Measurements from ENCODE around the gene TSPOAP1.

DNA sequence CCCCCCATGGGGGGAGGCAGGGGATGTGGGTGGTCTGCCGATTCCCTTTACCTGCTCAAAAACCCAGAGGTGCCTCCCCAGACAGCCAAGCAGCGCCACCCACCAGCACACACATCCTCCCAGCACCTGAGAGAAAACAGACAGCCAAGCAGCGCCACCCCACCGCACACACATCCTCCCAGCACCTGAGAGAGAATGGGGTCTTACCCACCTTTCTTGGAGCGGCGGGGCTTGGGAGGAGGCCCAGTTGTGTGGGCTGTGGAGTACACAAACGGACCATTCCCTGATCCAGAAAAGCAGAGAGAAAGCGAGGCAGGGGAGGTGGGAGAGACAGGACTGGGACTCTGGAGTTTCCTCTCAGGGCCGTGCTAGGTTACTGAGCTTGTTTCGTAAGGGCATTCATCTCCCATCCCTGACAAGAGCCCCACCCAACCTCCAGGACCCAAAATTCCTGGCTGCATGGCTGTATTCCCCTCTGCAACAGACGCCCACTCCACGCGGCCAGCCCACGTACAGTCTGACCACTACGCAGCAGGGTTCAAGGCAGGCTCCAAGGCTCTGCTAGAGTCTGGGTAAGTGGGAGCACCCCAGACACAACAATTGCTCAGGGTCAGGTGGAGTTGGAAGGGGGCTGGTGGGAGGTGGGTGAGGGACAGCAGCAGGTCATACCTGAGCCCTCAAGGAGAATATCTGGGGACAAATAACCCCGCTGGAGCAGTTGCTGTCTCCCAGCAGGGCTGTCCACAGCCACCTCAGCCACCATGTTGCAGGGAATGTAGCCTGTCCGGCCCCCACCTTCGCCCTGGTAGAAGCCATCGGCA, 22.3 kb downstream of the TSPOAP1 start:
- TF ChIP-seq, protein P1, sequence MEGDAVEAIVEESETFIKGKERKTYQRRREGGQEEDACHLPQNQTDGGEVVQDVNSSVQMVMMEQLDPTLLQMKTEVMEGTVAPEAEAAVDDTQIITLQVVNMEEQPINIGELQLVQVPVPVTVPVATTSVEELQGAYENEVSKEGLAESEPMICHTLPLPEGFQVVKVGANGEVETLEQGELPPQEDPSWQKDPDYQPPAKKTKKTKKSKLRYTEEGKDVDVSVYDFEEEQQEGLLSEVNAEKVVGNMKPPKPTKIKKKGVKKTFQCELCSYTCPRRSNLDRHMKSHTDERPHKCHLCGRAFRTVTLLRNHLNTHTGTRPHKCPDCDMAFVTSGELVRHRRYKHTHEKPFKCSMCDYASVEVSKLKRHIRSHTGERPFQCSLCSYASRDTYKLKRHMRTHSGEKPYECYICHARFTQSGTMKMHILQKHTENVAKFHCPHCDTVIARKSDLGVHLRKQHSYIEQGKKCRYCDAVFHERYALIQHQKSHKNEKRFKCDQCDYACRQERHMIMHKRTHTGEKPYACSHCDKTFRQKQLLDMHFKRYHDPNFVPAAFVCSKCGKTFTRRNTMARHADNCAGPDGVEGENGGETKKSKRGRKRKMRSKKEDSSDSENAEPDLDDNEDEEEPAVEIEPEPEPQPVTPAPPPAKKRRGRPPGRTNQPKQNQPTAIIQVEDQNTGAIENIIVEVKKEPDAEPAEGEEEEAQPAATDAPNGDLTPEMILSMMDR (IDR thresholded peaks at IDR 0.05): no peak
- TF ChIP-seq POLR2A (IDR thresholded peaks at IDR 0.05) (no peak), EP300 (IDR thresholded peaks at IDR 0.05) (no peak)

All from tibial nerve (tissue), 4 donors.